GM12864 (cell line): ENCODE data around the gene RPGRIP1.
A peak's percentile ranks its signal among the peaks of the same experiment; 100 is the strongest.

Source experiments
- DNase-seq: peaks from one replicate; pipeline ENCODE4 v3.0.0-alpha.2; 2011; ENCODE audit warnings: low read depth
- H3K4me3 ChIP-seq: 2 replicates; pipeline ENCODE4 v1.5.1; 2011; ENCODE audit warnings: mild to moderate bottlenecking, low read depth, low read length, control low read depth
- CTCF ChIP-seq: IDR thresholded peaks from 2 replicates; pipeline ENCODE4 v1.5.1; 2011; ENCODE audit warnings: low read depth, mild to moderate bottlenecking, moderate library complexity, low read length, control low read depth, inconsistent platforms; ENCODE audit errors: missing control alignments

RPGRIP1 gene

DNA sequence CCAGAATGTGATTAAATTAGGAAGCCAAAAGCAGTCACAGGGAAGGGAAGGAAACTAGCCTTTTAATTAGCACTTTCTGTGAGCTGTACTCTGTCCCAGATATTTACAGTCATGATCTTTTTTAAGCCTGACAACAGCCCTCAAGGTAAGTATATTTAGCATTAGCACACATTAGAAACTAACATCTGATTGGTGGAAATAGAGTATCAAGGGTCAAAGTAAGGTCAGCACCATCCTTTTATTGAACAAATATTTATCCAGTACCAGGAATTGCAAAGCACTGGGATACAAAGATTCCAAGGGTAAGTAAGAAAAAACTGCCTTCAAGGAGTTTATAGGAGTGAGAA lies 28.2 kb downstream of the RPGRIP1 start:
- H3K4me3 ChIP-seq: peak overlapping the region; percentile 50; the same call in 1 of the 2 replicates
- no peak for TF ChIP-seq CTCF
- DNase-seq: no peak

GRCh38 chr14:21308479-21309237 lies 28.8 kb downstream of the RPGRIP1 start:
- DNase-seq: peak; percentile 96
- H3K4me3 ChIP-seq: peak overlapping the region; percentile 50
- no peak for TF ChIP-seq CTCF

DNA sequence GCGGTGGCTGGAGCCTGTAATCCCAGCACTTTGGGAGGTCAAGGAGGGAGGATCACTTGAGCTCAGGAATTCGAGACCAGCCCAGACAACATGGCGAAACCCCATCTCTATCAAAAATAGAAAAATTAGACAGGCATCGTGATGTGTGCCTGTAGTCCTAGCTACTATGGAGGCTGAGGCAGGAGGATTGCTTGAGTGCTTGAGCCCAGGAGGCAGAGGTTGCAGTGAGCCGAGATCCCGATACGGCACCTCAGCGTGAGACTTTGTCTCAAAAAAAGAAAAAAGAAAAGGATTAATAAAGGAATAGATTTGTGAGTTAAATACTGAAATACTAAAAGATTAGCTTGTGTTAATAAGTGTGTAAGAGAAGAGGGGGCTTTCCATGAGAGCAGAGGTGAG lies 29.4 kb downstream of the RPGRIP1 start:
- DNase-seq: no peak
- no peak for TF ChIP-seq CTCF
- peak overlapping the region; percentile 44 for H3K4me3 ChIP-seq

DNA sequence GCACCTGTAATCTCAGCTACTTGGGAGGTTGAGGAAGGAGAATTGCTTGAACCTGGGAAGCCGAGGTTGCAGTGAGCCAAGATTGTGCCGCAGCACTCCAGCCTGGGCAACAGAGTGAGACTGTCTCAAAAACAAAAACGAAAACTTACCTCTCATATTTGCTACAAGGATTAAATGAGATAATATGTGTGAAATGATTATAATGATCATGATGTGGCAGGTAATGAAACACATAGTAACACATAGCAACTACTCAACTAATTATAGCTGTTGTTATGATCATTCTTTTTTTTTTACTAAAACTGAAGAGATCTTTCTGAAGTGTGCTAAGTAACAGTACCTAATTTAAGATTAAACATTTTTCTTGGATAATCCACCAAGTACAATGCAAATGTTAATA lies 30.1 kb downstream of the RPGRIP1 start:
- no peak for DNase-seq
- H3K4me3 ChIP-seq: no peak overlapping the region
- no peak for TF ChIP-seq CTCF

- DNase-seq: no peak
- H3K4me3 ChIP-seq: no peak overlapping the region
- no peak for TF ChIP-seq CTCF
Measured at GRCh38 chr14:21311614-21312013, 31.7 kb downstream of the RPGRIP1 start.

DNA sequence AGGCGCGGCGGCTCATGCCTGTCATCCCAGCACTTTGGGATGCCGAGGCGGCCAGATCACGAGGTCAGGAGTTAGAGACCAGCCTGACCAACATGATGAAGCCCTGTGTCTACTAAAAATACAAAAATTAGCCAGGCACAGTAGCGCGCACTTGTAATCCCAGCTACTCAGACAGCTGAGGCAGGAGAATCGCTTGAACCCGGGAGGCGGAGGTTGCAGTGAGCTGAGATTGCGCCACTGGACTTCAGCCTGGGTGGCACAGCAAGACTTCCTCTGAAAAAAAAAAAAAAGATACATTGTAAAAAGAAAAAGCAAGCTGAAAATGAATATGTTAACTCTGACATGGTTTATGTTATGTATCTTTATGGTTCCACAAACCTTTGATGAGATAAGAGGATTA lies 33.6 kb downstream of the RPGRIP1 start:
- no peak overlapping the region for H3K4me3 ChIP-seq
- no peak for DNase-seq
- no peak for TF ChIP-seq CTCF

DNA sequence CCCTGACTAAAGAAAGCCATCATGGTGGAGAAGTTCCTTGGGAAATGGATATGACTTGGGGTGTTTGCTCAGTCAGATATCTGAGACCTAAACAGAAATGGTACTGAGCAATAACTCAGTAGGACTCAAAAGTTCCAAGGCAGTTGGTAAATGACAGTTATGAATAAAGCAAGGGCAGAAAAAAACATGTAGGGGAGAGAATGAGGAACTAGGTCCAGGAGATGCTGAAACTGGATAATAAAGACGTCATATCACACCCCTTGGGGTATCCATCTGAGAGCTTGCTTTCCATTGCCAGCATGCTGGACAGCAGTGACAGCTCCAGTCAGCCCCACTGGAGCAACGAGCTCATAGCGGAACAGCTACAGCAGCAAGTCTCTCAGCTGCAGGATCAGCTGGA lies 37.5 kb downstream of the RPGRIP1 start:
- no peak for TF ChIP-seq CTCF
- no peak overlapping the region for H3K4me3 ChIP-seq
- DNase-seq: no peak
